Lung (tissue), 12 donors: ENCODE measurements around the gene SULT1A2. TPM values are rescaled to one million over a fixed set of nuclear protein-coding genes. Genes with fewer than 3 reads are reported as not detected.

ENCODE experiments used
- ATAC-seq: fragments of 200-7000 bp; cut with Tn5 transposase; one replicate; pipeline ENCODE4 v1.9.1; 2020; ENCODE audit warnings: moderate number of reproducible peaks; ENCODE audit not compliant: insufficient read depth, low FRiP score
- DNase-seq, 3 donors: peaks; one replicate each; pipeline ENCODE4 v3.0.0-alpha.2; 2013 to 2017
- H3K27ac ChIP-seq, 2 donors: one replicate each; pipeline ENCODE4 v1.5.1; 2013; ENCODE audit warnings: mild to moderate bottlenecking in 2 of 2, moderate library complexity in 2 of 2, control low read depth in 1 of 2, inconsistent platforms in 1 of 2, low read depth in 1 of 2, low read length in 1 of 2
- H3K27me3 ChIP-seq, 3 donors: one replicate each; pipeline ENCODE4 v1.5.1; 2013; ENCODE audit warnings: low read length in 2 of 3; ENCODE audit not compliant: control insufficient read depth in 3 of 3, insufficient read depth in 3 of 3
- H3K36me3 ChIP-seq, 4 donors: one replicate each; pipeline ENCODE4 v1.5.1; 2013; ENCODE audit warnings: low read length in 4 of 4, mild to moderate bottlenecking in 1 of 4, moderate library complexity in 1 of 4; ENCODE audit not compliant: control insufficient read depth in 4 of 4, insufficient read depth in 4 of 4
- H3K4me1 ChIP-seq, 5 donors: one replicate each; pipeline ENCODE4 v1.5.1; 2013; ENCODE audit warnings: low read length in 5 of 5, mild to moderate bottlenecking in 2 of 5, moderate library complexity in 1 of 5; ENCODE audit not compliant: control insufficient read depth in 5 of 5, insufficient read depth in 5 of 5
- H3K4me3 ChIP-seq: one replicate; pipeline ENCODE4 v1.5.1; 2013; ENCODE audit warnings: mild to moderate bottlenecking, control low read depth, moderate library complexity
- H3K9ac ChIP-seq, 2 donors: one replicate each; pipeline ENCODE4 v1.5.1; 2013; ENCODE audit warnings: low read length in 2 of 2, control low read depth in 1 of 2; ENCODE audit not compliant: insufficient read depth in 1 of 2
- H3K9me3 ChIP-seq, 4 donors: one replicate each; pipeline ENCODE4 v1.5.1; 2013; ENCODE audit warnings: low read length in 3 of 4, mild to moderate bottlenecking in 1 of 4, moderate library complexity in 1 of 4; ENCODE audit not compliant: control insufficient read depth in 4 of 4, insufficient read depth in 3 of 4
- CTCF ChIP-seq: IDR thresholded peaks from 2 replicates; pipeline ENCODE4 v1.5.1; 2012; ENCODE audit warnings: mild to moderate bottlenecking; ENCODE audit errors: control extremely low read depth, extremely low read depth
- WGBS, 2 donors: extraction: QIAGEN DNeasy Blood & Tissue Kit; methylation state at CpG; one replicate each; pipeline ENCODE4 v1.1.7; 2013; 5-methylcytosine and 5-hydroxymethylcytosine counted together
- polyA plus RNA-seq, 2 donors: library from polyadenylated mRNA; stranded (reverse); fragments of 200-250 nt; gene quantifications; one replicate each; pipeline ENCODE4 v1.2.1, GENCODE V29; 2013
- total RNA-seq, 2 donors: library from RNA; depleted of rRNA in 1 of 2; stranded (reverse); fragments of >200 nt in 1 of 2; gene quantifications; one replicate each; pipeline ENCODE4 v1.2.1, GENCODE V29; 2014 to 2021
- donor health status: control.
- donor health status: control.
- donor health status: Bipolar disorder and iron deficiency.
- donor health status: healthy.
- donor health status: DM: yes; HTN: yes; CAD: no.

The SULT1A2 gene
- total and polyA plus RNA-seq, 4 donors: 3.7 to 14.2 (median 6.1) TPM

GRCh38 chr16:28556914-28557320 is 39.9 kb downstream of the SULT1A2 start:
- no peak for TF ChIP-seq CTCF
- no peaks in the 10 kb centered on the region for H3K27me3 ChIP-seq
- H3K4me3 ChIP-seq: no peak overlapping the region
- WGBS, 2 donors: 85 to 92% methylated on average over 2 of the region's 2 CpGs
- H3K4me1 ChIP-seq: peaks cover 0 to 11% (median 6%) of the 10 kb centered on the region in 5 donors
- H3K9me3 ChIP-seq: no peaks in the 10 kb centered on the region
- DNase-seq (no peak), ATAC-seq (no peak)
- H3K36me3 ChIP-seq: peaks cover 4 to 17% (median 9%) of the 10 kb centered on the region in 4 donors
- no peak overlapping the region for H3K9ac ChIP-seq
- H3K27ac ChIP-seq: no peak overlapping the region

- DNase-seq (no peak), ATAC-seq (no peak)
- Histone ChIP-seq H3K4me1 (peaks cover 0 to 6% (median 4%) of the 10 kb centered on the region in 5 donors), H3K9me3 (no peaks in the 10 kb centered on the region), H3K9ac (no peak overlapping the region), H3K36me3 (peaks cover 4 to 17% (median 9%) of the 10 kb centered on the region in 4 donors), H3K27ac (no peak overlapping the region), H3K4me3 (no peak overlapping the region), H3K27me3 (no peaks in the 10 kb centered on the region)
- TF ChIP-seq CTCF: no peak
- 75 to 87% methylated on average over 2 of the region's 2 CpGs for WGBS, 2 donors
These were observed 41.3 kb downstream of the SULT1A2 start for GRCh38 chr16:28555561-28555960.

- peak overlapping the region; percentile 26 for H3K4me3 ChIP-seq
- H3K27ac ChIP-seq: peak overlapping the region in 1 of 2 donors; percentile 33
- 85 to 89% methylated on average over 15 of the region's 15 CpGs for WGBS, 2 donors
- H3K4me1 ChIP-seq: peaks cover 0 to 6% (median 4%) of the 10 kb centered on the region in 5 donors
- H3K9me3 ChIP-seq: no peaks in the 10 kb centered on the region
- no peaks in the 10 kb centered on the region for H3K27me3 ChIP-seq
- ATAC-seq: no peak
- H3K9ac ChIP-seq: peak overlapping the region in 1 of 2 donors; percentile 32
- no peak for DNase-seq
- peaks cover 4 to 16% (median 9%) of the 10 kb centered on the region in 4 donors for H3K36me3 ChIP-seq
- TF ChIP-seq CTCF: no peak
These were observed 42.0 kb downstream of the SULT1A2 start for GRCh38 chr16:28554634-28555423.
